Neural cell (in vitro differentiated cells): ENCODE measurements around the gene TRIM24. TPM values are rescaled to one million over a fixed set of nuclear protein-coding genes. Genes with fewer than 3 reads are reported as not detected.

ENCODE experiments used
- H2AFZ ChIP-seq: fragments of 200-600, 300-800 bp; sonication (generic), shearing (Covaris generic); 2 replicates; pipeline ENCODE4 v1.6.0; 2014; ENCODE audit warnings: low read depth, mild to moderate bottlenecking, antibody characterized with exemption, low read length, moderate library complexity
- H3F3A ChIP-seq: fragments of 200-600 bp; shearing (Covaris generic); 2 replicates; pipeline ENCODE4 v1.6.1; 2016; ENCODE audit warnings: mild to moderate bottlenecking, moderate library complexity, mixed read lengths, antibody characterized with exemption, low read length; ENCODE audit not compliant: insufficient read depth, poor library complexity, severe bottlenecking
- H3K27ac ChIP-seq: fragments of 200-600, 300-800 bp; sonication (generic), shearing (Covaris generic); 2 replicates; pipeline ENCODE4 v1.5.1; 2014; ENCODE audit warnings: mild to moderate bottlenecking, low read length, moderate library complexity
- H3K27me3 ChIP-seq: fragments of 300-800, 200-600 bp; sonication (generic), shearing (Covaris generic); 2 replicates; pipeline ENCODE4 v1.6.0; 2014; ENCODE audit warnings: mild to moderate bottlenecking, low read depth, low read length, moderate library complexity; ENCODE audit not compliant: insufficient read depth
- H3K36me3 ChIP-seq: fragments of 300-800, 200-600 bp; sonication (generic), shearing (Covaris generic); 2 replicates; pipeline ENCODE4 v1.5.1; 2014; ENCODE audit warnings: mild to moderate bottlenecking, antibody characterized with exemption, low read length, moderate library complexity; ENCODE audit not compliant: insufficient read depth
- H3K4me2 ChIP-seq: fragments of 300-800, 200-600 bp; sonication (generic), shearing (Covaris generic); 2 replicates; pipeline ENCODE4 v1.6.0; 2014; ENCODE audit warnings: mild to moderate bottlenecking, low read length
- H3K4me3 ChIP-seq: fragments of 300-800, 200-600 bp; sonication (generic), shearing (Covaris generic); 2 replicates; pipeline ENCODE4 v1.5.1; 2014; ENCODE audit warnings: mild to moderate bottlenecking, low read length, moderate library complexity
- H3K79me2 ChIP-seq: fragments of 200-600 bp; shearing (Covaris generic); replicated peaks from 2 replicates; pipeline ENCODE4 v1.6.0; 2014; ENCODE audit warnings: mild to moderate bottlenecking, low read length, moderate library complexity; ENCODE audit not compliant: insufficient read depth
- H3K9ac ChIP-seq: fragments of 300-800, 200-600 bp; sonication (generic), shearing (Covaris generic); 2 replicates; pipeline ENCODE4 v1.6.1; 2016; ENCODE audit warnings: mild to moderate bottlenecking, low read length, mixed read lengths
- H3K9me2 ChIP-seq: fragments of 200-600 bp; shearing (Covaris generic); 2 replicates; pipeline ENCODE4 v1.6.1; 2016; ENCODE audit warnings: mild to moderate bottlenecking, low read length, mixed read lengths; ENCODE audit not compliant: insufficient read depth
- H3K9me3 ChIP-seq: fragments of 200-600, 300-800 bp; sonication (generic), shearing (Covaris generic); 2 replicates; pipeline ENCODE4 v1.6.1; 2016; ENCODE audit warnings: mild to moderate bottlenecking, mixed run types, low read length, moderate library complexity, mixed read lengths
- H4K20me1 ChIP-seq: fragments of 200-600 bp; shearing (Covaris generic); 2 replicates; pipeline ENCODE4 v1.6.1; 2016; ENCODE audit warnings: mild to moderate bottlenecking, mixed run types; ENCODE audit not compliant: insufficient read depth
- EP300 ChIP-seq: fragments of 450-650 bp; conservative IDR thresholded peaks from 2 replicates; pipeline ENCODE4 v1.6.1; 2014; ENCODE audit warnings: antibody characterized with exemption, mild to moderate bottlenecking, moderate library complexity; ENCODE audit not compliant: poor library complexity, severe bottlenecking
- EZH2 ChIP-seq: fragments of 200-600, 300-800 bp; shearing (Covaris generic), sonication (generic); IDR thresholded peaks from 2 replicates; pipeline ENCODE4 v1.6.1; 2014; ENCODE audit warnings: antibody characterized with exemption, low read length, borderline replicate concordance, mild to moderate bottlenecking; ENCODE audit not compliant: insufficient read depth, poor library complexity, severe bottlenecking
- MXI1 ChIP-seq: fragments of 450-650 bp; conservative IDR thresholded peaks from 2 replicates; pipeline ENCODE4 v1.6.1; 2014; ENCODE audit warnings: antibody characterized with exemption, mild to moderate bottlenecking; ENCODE audit not compliant: poor library complexity, severe bottlenecking
- RAD21 ChIP-seq: fragments of 450-650 bp; conservative IDR thresholded peaks from 2 replicates; pipeline ENCODE4 v1.6.1; 2014; ENCODE audit warnings: antibody characterized with exemption, mild to moderate bottlenecking, moderate library complexity
- SMC3 ChIP-seq: fragments of 450-650 bp; conservative IDR thresholded peaks from 2 replicates; pipeline ENCODE4 v1.6.1; 2014; ENCODE audit warnings: antibody characterized with exemption, mild to moderate bottlenecking, moderate library complexity; ENCODE audit not compliant: poor library complexity
- TAF1 ChIP-seq: IDR thresholded peaks from 2 replicates; pipeline ENCODE4 v1.6.1; 2012; ENCODE audit warnings: low read depth
- polyA plus RNA-seq: library from polyadenylated mRNA; depleted of rRNA; stranded (reverse); fragments of >200 nt; gene quantifications from 2 replicates; pipeline ENCODE4 v1.2.3, GENCODE V29; 2014
- TF ChIP-seq, protein P1 (sequence below): IDR thresholded peaks from 2 replicates; pipeline ENCODE4 v1.6.1; 2012; ENCODE audit warnings: borderline replicate concordance

The TRIM24 gene
- polyA plus RNA-seq, 1 donor from 2014 or later = 47.1 TPM

DNA sequence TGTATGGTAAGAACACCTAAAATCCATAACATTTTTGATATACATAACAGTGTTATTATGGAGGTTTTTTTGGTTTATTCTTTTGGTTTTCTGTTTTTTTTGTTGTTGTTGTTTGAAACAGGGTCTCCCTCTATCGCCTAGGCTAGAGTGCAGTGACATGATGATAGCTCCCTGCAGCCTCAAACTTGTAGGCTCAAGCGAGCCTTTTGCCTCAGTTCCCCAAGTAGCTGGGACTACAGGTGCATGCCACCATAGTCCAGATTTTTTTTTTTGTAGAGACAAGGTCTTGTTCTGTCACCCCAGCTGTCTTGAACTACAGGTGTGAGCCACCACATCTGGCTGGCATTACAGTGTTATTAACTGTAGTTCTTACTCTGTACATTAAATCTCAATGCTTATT lies 83.7 kb downstream of the TRIM24 start:
- no peak overlapping the region for H3K9ac ChIP-seq
- H3K4me3 ChIP-seq = no peak overlapping the region
- TF ChIP-seq RAD21 (no peak), EP300 (no peak), EZH2 (no peak), TAF1 (no peak), SMC3 (no peak)
- TF ChIP-seq, protein P1, sequence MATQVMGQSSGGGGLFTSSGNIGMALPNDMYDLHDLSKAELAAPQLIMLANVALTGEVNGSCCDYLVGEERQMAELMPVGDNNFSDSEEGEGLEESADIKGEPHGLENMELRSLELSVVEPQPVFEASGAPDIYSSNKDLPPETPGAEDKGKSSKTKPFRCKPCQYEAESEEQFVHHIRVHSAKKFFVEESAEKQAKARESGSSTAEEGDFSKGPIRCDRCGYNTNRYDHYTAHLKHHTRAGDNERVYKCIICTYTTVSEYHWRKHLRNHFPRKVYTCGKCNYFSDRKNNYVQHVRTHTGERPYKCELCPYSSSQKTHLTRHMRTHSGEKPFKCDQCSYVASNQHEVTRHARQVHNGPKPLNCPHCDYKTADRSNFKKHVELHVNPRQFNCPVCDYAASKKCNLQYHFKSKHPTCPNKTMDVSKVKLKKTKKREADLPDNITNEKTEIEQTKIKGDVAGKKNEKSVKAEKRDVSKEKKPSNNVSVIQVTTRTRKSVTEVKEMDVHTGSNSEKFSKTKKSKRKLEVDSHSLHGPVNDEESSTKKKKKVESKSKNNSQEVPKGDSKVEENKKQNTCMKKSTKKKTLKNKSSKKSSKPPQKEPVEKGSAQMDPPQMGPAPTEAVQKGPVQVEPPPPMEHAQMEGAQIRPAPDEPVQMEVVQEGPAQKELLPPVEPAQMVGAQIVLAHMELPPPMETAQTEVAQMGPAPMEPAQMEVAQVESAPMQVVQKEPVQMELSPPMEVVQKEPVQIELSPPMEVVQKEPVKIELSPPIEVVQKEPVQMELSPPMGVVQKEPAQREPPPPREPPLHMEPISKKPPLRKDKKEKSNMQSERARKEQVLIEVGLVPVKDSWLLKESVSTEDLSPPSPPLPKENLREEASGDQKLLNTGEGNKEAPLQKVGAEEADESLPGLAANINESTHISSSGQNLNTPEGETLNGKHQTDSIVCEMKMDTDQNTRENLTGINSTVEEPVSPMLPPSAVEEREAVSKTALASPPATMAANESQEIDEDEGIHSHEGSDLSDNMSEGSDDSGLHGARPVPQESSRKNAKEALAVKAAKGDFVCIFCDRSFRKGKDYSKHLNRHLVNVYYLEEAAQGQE = no peak
- H4K20me1 ChIP-seq = no peaks in the 10 kb centered on the region
- H3K27ac ChIP-seq = no peak overlapping the region
- no peaks in the 10 kb centered on the region for H3K9me2 ChIP-seq
- H3K36me3 ChIP-seq = peaks cover 30% of the 10 kb centered on the region
- H3K4me2 ChIP-seq = no peak overlapping the region
- H2AFZ ChIP-seq = no peak overlapping the region
- H3K79me2 ChIP-seq = peaks cover 16% of the 10 kb centered on the region
- no peaks in the 10 kb centered on the region for H3K27me3 ChIP-seq
- no peaks in the 10 kb centered on the region for H3F3A ChIP-seq
- H3K9me3 ChIP-seq = no peaks in the 10 kb centered on the region

DNA sequence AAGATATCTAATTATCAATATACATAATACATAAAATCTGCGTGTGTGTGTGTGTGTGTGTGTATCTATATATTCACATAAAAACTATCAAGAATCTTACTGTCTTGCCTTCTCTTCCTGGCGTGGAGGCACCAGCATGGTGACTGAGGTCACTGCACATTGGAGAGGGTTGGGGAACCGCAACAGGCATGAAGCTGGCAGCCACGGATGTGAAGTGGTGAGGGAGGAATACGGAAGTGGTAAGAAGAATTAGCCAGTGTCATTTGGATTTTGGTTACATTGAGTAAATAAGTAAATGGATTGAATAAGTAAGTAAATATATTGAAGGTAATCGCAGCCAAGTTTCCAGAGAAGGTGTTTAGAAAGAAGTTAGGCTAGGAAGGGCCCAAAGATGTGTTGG lies 85.1 kb downstream of the TRIM24 start:
- H3K36me3 ChIP-seq = peaks cover 30% of the 10 kb centered on the region
- no peaks in the 10 kb centered on the region for H3F3A ChIP-seq
- H3K4me2 ChIP-seq = no peak overlapping the region
- TF ChIP-seq TAF1 (no peak), SMC3 (no peak), MXI1 (no peak), EP300 (no peak)
- TF ChIP-seq, protein P1 = no peak
- no peak overlapping the region for H2AFZ ChIP-seq
- H3K79me2 ChIP-seq = peaks cover 16% of the 10 kb centered on the region
- no peaks in the 10 kb centered on the region for H3K9me2 ChIP-seq
- H4K20me1 ChIP-seq = no peaks in the 10 kb centered on the region
- H3K27me3 ChIP-seq = no peaks in the 10 kb centered on the region
- H3K4me3 ChIP-seq = no peak overlapping the region
- H3K27ac ChIP-seq = no peak overlapping the region
- H3K9me3 ChIP-seq = no peaks in the 10 kb centered on the region
- no peak overlapping the region for H3K9ac ChIP-seq
